A673 (cell line): ENCODE data around the gene CDH4.

ENCODE experiments used
- CTCF ChIP-seq: fragments of 300-800, 200-600 bp; sonication (generic); conservative IDR thresholded peaks from 2 replicates; pipeline ENCODE4 v1.5.1; 2017; ENCODE audit warnings: low read depth, mild to moderate bottlenecking, antibody characterized with exemption, low read length, moderate library complexity, mixed read lengths
- EZH2 ChIP-seq: fragments of 200-600 bp; sonication (generic); IDR thresholded peaks from 2 replicates; pipeline ENCODE4 v1.6.1; 2017; ENCODE audit warnings: borderline replicate concordance, low read depth, mild to moderate bottlenecking, mixed read lengths, antibody characterized with exemption, low read length; ENCODE audit not compliant: poor library complexity, severe bottlenecking

GRCh38 chr20:61726979-61727378 lies 474.9 kb downstream of the CDH4 start:
- TF ChIP-seq CTCF (no peak), EZH2 (no peak)
